Brain microvascular endothelial cell (primary cell): ENCODE measurements around the gene EDIL3.

Experiments used
- DNase-seq: peaks from one replicate; pipeline ENCODE4 v3.0.0-alpha.2; 2020
- H3K27ac ChIP-seq: fragments of 250-450 bp; sonication (Bioruptor Pico); 2 replicates; pipeline ENCODE4 v1.5.1; 2020; ENCODE audit warnings: mild to moderate bottlenecking, moderate library complexity
- H3K27me3 ChIP-seq: fragments of 250-450 bp; sonication (Bioruptor Pico); replicated peaks from 2 replicates; pipeline ENCODE4 v1.5.1; 2020; ENCODE audit warnings: mild to moderate bottlenecking
- H3K36me3 ChIP-seq: fragments of 250-450 bp; sonication (Bioruptor Pico); replicated peaks from 2 replicates; pipeline ENCODE4 v1.5.1; 2020; ENCODE audit warnings: mild to moderate bottlenecking
- H3K4me3 ChIP-seq: 2 replicates; pipeline ENCODE4 v1.5.1; 2011; ENCODE audit warnings: low read depth, mild to moderate bottlenecking, control low read depth, low read length, moderate library complexity
- in situ Hi-C: cut with HindIII; loops from 2 replicates; pipeline ENCODE4 v1.10.0; 2017; ENCODE audit warnings: low sequenced_read_pairs, low pct_ligation_motif_present
- TF ChIP-seq, protein P1 (sequence below): IDR thresholded peaks from 2 replicates; pipeline ENCODE4 v1.5.1; 2011; ENCODE audit warnings: low read depth, mild to moderate bottlenecking, moderate library complexity, low read length, control low read depth, inconsistent platforms; ENCODE audit errors: missing control alignments

EDIL3 gene

DNA sequence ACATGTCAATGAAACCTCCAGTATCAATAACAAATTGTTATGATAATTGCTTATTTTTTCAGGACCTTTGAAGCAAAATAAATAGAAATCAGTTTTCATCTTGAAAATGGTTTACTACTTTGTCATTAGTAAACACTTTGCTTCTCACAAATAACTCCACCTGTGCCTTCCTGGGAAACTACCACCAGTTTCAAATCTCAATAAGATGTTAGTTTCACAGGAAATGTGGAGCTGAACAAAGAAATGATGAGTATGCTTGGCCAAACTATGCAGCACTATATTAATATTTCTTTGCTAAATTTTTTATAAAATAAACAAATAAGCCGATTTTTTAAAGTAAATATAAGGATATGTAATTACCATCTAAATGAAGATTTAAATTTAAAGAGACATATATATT, 442.5 kb downstream of the EDIL3 start:
- Histone ChIP-seq H3K36me3 (no peaks in the 10 kb centered on the region), H3K27me3 (no peaks in the 10 kb centered on the region), H3K27ac (no peak overlapping the region), H3K4me3 (no peak overlapping the region)
- in situ Hi-C loops = no loop called here
- DNase-seq = no peak
- TF ChIP-seq, protein P1, sequence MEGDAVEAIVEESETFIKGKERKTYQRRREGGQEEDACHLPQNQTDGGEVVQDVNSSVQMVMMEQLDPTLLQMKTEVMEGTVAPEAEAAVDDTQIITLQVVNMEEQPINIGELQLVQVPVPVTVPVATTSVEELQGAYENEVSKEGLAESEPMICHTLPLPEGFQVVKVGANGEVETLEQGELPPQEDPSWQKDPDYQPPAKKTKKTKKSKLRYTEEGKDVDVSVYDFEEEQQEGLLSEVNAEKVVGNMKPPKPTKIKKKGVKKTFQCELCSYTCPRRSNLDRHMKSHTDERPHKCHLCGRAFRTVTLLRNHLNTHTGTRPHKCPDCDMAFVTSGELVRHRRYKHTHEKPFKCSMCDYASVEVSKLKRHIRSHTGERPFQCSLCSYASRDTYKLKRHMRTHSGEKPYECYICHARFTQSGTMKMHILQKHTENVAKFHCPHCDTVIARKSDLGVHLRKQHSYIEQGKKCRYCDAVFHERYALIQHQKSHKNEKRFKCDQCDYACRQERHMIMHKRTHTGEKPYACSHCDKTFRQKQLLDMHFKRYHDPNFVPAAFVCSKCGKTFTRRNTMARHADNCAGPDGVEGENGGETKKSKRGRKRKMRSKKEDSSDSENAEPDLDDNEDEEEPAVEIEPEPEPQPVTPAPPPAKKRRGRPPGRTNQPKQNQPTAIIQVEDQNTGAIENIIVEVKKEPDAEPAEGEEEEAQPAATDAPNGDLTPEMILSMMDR = no peak

DNA sequence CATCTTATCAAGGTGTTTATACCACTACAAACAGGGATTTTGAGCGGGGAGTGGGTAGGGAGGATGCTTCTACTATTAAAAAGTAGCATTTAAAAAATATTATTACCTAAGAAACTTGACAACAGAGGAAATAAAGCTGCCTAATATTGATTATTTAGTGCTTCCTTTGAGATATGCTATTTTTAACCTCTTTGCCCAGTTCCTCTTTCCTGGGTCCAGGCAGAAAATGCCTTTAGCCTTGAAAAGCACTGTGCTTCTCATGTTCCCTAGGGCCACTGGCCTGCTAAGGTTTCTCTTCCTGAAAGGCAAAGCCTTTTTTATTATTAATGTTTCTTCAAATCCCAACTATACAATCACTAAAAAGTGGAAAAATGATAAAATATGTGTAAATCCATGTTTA, 446.8 kb downstream of the EDIL3 start:
- no peaks in the 10 kb centered on the region for H3K27me3 ChIP-seq
- H3K27ac ChIP-seq = no peak overlapping the region
- TF ChIP-seq, protein P1 = no peak
- H3K36me3 ChIP-seq = no peaks in the 10 kb centered on the region
- no peak for DNase-seq
- H3K4me3 ChIP-seq = no peak overlapping the region
- in situ Hi-C loops = no loop called here

DNA sequence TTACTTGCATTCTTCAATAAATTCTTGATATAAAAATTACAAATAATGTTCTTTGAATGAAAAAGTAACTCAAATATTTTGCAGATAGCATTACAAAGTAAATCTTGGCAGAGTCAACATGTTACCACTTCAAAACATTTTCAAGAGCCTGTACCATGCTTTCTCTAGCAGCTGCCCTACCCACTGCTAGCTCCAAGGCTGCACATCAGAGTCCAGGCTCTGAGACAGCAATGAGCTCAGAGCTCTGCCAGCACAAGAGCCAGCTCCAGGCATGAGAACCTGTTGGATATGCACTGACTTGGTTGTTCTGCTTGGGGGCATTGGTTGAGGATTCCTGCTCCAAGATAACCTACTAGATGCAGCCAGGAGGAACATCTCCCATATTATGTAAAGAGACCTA, 452.7 kb downstream of the EDIL3 start:
- Histone ChIP-seq H3K36me3 (no peaks in the 10 kb centered on the region), H3K4me3 (no peak overlapping the region), H3K27ac (no peak overlapping the region), H3K27me3 (no peaks in the 10 kb centered on the region)
- TF ChIP-seq, protein P1 = no peak
- in situ Hi-C loops = no loop called here
- DNase-seq = no peak

DNA sequence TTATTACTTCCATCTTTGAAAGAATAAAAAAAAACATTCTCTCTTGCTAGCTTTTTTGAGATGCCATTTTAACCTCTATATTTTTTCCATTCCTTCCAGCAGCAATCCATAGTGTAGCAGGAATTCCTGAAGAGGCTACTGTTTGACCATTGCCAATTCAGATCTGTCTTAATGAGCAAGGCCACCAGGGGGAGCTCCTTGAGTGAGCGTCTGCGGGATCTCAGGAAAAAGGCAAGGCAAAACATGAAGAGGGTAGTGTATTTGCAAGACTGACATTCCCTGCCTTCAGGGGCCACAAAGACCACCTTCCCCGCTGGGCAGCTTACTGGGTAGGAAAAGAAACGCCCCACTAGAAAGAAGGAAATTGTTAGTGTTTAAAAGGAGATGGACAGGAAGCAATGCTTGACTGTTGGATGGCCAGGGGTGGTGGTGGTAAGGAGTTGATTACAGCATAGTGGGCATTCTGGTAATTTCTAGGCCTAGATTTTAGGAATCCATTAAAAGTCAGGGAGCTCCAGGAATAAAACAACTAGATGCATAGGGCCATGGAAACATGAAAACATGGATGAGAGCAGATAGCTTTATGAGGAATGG, 457.4 kb downstream of the EDIL3 start:
- H3K27me3 ChIP-seq = no peaks in the 10 kb centered on the region
- H3K27ac ChIP-seq = no peak overlapping the region
- peak; percentile 81 for DNase-seq
- TF ChIP-seq, protein P1 = peak; percentile 93
- H3K36me3 ChIP-seq = no peaks in the 10 kb centered on the region
- H3K4me3 ChIP-seq = no peak overlapping the region
- in situ Hi-C loops = no loop called here

DNA sequence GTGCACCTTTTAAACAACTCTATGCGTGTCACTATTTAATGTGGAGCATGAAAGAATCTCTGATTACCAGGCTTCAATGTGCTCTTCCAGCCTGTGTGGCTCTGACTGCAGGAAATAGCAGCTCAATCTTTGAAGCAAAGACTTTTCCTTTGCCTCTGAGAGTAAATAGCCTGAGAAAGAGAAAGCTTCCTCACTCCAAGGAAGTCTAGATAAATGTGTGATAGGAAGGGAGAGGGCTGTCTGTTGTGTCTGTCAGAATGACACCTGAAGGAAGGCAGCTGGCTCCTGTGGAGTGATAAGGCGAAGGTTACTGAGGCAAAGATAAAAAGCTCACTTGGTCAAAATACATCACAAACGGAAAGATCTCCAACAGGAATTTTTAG, 458.7 kb downstream of the EDIL3 start:
- TF ChIP-seq, protein P1 = no peak
- no peak overlapping the region for H3K4me3 ChIP-seq
- no peaks in the 10 kb centered on the region for H3K36me3 ChIP-seq
- DNase-seq = no peak
- H3K27me3 ChIP-seq = no peaks in the 10 kb centered on the region
- H3K27ac ChIP-seq = peak overlapping the region; percentile 83
- in situ Hi-C loops = no loop called here

DNA sequence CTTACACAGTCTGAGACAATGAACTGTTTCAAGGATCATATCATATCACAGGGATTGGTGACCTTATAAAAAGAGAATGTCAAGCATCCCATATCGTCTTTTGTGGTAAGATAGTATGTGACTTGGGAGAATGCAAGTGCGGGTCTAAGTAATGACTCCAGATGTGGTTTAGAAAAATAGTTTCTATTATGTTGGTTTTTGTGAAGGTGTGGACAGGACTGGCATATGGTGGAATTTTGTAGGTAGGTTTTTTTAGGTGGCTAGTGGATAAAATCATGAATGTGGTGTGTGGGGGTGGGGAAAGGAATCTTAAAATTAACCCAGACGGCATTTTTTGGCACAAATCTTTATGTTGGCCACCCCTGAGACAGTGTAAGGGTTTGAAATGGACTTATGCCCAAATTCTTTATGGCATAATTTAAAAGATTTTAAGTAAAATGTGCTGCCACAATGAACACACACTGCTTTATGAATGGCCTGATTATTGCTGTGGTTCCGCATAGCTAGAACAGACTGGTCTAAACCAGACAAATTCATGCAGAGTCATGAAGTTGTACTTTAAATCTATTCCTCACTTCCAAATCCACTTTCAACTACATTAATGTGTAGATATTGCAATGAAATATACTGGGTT, 459.2 kb downstream of the EDIL3 start:
- in situ Hi-C loops = no loop called here
- DNase-seq = peak; percentile 79
- Histone ChIP-seq H3K27ac (peak overlapping the region; percentile 83), H3K4me3 (no peak overlapping the region), H3K27me3 (no peaks in the 10 kb centered on the region), H3K36me3 (no peaks in the 10 kb centered on the region)
- TF ChIP-seq, protein P1 = no peak
